GM12878 (cell line): Measurements from ENCODE around the gene PRPF6.

Experiments
- BCL11A ChIP-seq: IDR thresholded peaks from 2 replicates; pipeline ENCODE4 v1.6.1; 2011; ENCODE audit warnings: low read depth, low read length
- CHD2 ChIP-seq: IDR thresholded peaks from 2 replicates; pipeline ENCODE4 v1.6.1; 2011; ENCODE audit warnings: low read depth, low read length, improper control_type of control experiment, borderline replicate concordance
- EZH2 ChIP-seq: IDR thresholded peaks from 2 replicates; pipeline ENCODE4 v1.6.1; 2012; ENCODE audit warnings: low read depth, mild to moderate bottlenecking, control low read depth, inconsistent platforms, low read length, borderline replicate concordance; ENCODE audit not compliant: control insufficient read depth
- NR2C2 ChIP-seq: IDR thresholded peaks from 2 replicates; pipeline ENCODE4 v1.6.1; 2011; ENCODE audit warnings: borderline replicate concordance, low read depth; ENCODE audit not compliant: control insufficient read depth, insufficient read length
- POLR2A ChIP-seq: IDR thresholded peaks from 2 replicates; pipeline ENCODE4 v1.6.1; 2011; ENCODE audit warnings: low read depth, mild to moderate bottlenecking, low read length
- POLR2AphosphoS5 ChIP-seq: IDR thresholded peaks from 2 replicates; pipeline ENCODE4 v1.6.1; 2011; ENCODE audit warnings: mild to moderate bottlenecking, low read length, inconsistent platforms
- RAD51 ChIP-seq: fragments of 450-650 bp; IDR thresholded peaks from 2 replicates; pipeline ENCODE4 v1.6.1; 2016; ENCODE audit warnings: moderate library complexity, mild to moderate bottlenecking, inconsistent platforms
- SUZ12 ChIP-seq: fragments of 200-600 bp; sonication (generic); IDR thresholded peaks from one replicate; pipeline ENCODE4 v1.6.1; 2018; ENCODE audit warnings: antibody characterized with exemption, mild to moderate bottlenecking; ENCODE audit not compliant: unreplicated experiment
- ZBED1 ChIP-seq: IDR thresholded peaks from 2 replicates; pipeline ENCODE4 v1.6.1; 2016; ENCODE audit warnings: borderline replicate concordance
- ZNF384 ChIP-seq: IDR thresholded peaks from 2 replicates; pipeline ENCODE4 v1.6.1; 2012; ENCODE audit warnings: low read depth, mild to moderate bottlenecking, low read length, improper control_type of control experiment, borderline replicate concordance
- TF ChIP-seq, protein P1 (sequence below), 3 experiments: IDR thresholded peaks in 2 of 3; conservative IDR thresholded peaks in 1 of 3; 2 replicates each; pipeline ENCODE4 v1.5.1; 2011; ENCODE audit warnings: low read depth in 3 of 3, low read length in 3 of 3, mild to moderate bottlenecking in 3 of 3, control low read depth in 2 of 3, moderate library complexity in 2 of 3, inconsistent platforms in 1 of 3, mixed read lengths in 1 of 3; ENCODE audit not compliant: control insufficient read depth in 2 of 3, insufficient read depth in 1 of 3; ENCODE audit errors: extremely low read depth in 1 of 3

DNA sequence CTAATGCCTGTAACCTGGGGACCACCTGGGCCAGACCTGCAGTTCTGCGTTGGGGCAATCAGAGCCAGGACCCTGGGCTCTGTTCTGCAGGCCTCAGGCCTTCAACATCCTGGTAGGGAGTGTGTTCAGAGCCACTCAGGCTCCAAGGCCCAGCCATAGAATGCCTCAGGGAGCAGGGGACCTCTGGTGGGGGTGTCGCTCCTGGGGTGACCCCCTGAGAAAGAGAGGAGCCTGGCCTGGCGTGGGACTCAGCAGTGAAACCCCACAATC is 37.2 kb upstream of the PRPF6 start:
- TF ChIP-seq ZBED1 (no peak), EZH2 (no peak), NR2C2 (no peak), SUZ12 (no peak), POLR2A (no peak), POLR2AphosphoS5 (no peak), CHD2 (no peak), RAD51 (no peak), BCL11A (no peak), ZNF384 (no peak)
- TF ChIP-seq, protein P1, sequence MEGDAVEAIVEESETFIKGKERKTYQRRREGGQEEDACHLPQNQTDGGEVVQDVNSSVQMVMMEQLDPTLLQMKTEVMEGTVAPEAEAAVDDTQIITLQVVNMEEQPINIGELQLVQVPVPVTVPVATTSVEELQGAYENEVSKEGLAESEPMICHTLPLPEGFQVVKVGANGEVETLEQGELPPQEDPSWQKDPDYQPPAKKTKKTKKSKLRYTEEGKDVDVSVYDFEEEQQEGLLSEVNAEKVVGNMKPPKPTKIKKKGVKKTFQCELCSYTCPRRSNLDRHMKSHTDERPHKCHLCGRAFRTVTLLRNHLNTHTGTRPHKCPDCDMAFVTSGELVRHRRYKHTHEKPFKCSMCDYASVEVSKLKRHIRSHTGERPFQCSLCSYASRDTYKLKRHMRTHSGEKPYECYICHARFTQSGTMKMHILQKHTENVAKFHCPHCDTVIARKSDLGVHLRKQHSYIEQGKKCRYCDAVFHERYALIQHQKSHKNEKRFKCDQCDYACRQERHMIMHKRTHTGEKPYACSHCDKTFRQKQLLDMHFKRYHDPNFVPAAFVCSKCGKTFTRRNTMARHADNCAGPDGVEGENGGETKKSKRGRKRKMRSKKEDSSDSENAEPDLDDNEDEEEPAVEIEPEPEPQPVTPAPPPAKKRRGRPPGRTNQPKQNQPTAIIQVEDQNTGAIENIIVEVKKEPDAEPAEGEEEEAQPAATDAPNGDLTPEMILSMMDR (IDR thresholded peaks at IDR 0.05 in 2 of 3, conservative IDR thresholded peaks at IDR 0.05 in 1 of 3; ENCODE audit: control insufficient read depth in 2 of 3, extremely low read depth in 1 of 3, insufficient read depth in 1 of 3, low read depth in 3 of 3, low read length in 3 of 3): no peak
